PC-3 (cell line): ENCODE data around the gene DLEC1.
"Not testable (repeated sequence)": the region's sequence is repeated elsewhere in the genome, so short reads cannot be mapped to it uniquely, and the experiment has no call there.

Source experiments
- EZH2 ChIP-seq: fragments of 300-600 bp; sonication (generic); IDR thresholded peaks from one replicate; pipeline ENCODE4 v1.6.1; 2017; ENCODE audit warnings: antibody characterized with exemption, mild to moderate bottlenecking, low read length; ENCODE audit not compliant: unreplicated experiment
- EZH2phosphoT487 ChIP-seq: fragments of 300-600 bp; sonication (generic); IDR thresholded peaks from 2 replicates; pipeline ENCODE4 v1.6.1; 2018; ENCODE audit warnings: mild to moderate bottlenecking, antibody characterized with exemption, low read length, borderline replicate concordance
- TF ChIP-seq, protein P1 (sequence below): fragments of 300-600 bp; sonication (generic); conservative IDR thresholded peaks from 2 replicates; pipeline ENCODE4 v1.5.1; 2017; ENCODE audit warnings: antibody characterized with exemption, low read depth, mild to moderate bottlenecking, low read length

DNA sequence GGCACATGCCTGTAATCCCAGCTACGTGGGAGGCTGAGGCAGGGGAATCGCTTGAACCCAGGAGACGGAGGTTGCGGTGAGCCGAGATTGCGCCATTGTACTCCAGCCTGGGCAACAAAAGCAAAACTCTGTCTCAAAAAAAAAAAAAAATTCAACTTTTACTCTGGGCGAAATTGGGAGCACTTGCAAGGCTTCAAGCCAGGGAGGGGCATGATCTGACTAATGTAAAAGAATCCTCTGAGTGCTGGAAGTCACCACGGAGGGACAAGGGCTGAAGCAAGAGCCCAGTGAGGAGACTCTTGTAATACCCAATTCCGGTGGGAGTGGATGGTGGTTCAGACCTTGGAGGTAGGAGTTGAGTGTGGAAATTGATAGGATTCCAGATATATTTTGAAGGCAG lies 4.7 kb upstream of the DLEC1 start:
- TF ChIP-seq, protein P1, sequence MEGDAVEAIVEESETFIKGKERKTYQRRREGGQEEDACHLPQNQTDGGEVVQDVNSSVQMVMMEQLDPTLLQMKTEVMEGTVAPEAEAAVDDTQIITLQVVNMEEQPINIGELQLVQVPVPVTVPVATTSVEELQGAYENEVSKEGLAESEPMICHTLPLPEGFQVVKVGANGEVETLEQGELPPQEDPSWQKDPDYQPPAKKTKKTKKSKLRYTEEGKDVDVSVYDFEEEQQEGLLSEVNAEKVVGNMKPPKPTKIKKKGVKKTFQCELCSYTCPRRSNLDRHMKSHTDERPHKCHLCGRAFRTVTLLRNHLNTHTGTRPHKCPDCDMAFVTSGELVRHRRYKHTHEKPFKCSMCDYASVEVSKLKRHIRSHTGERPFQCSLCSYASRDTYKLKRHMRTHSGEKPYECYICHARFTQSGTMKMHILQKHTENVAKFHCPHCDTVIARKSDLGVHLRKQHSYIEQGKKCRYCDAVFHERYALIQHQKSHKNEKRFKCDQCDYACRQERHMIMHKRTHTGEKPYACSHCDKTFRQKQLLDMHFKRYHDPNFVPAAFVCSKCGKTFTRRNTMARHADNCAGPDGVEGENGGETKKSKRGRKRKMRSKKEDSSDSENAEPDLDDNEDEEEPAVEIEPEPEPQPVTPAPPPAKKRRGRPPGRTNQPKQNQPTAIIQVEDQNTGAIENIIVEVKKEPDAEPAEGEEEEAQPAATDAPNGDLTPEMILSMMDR: not testable (repeated sequence)
- not testable (repeated sequence) for TF ChIP-seq EZH2, EZH2phosphoT487
